ENCODE results near the gene FPGS.

The FPGS gene

GRCh38 chr9:127776924-127777289 lies 25.8 kb upstream of the FPGS start:
- no peak for TF ChIP-seq EZH2 (IDR thresholded peaks at IDR 0.05; ENCODE audit: borderline replicate concordance, low read length)
- TF ChIP-seq, protein P1, sequence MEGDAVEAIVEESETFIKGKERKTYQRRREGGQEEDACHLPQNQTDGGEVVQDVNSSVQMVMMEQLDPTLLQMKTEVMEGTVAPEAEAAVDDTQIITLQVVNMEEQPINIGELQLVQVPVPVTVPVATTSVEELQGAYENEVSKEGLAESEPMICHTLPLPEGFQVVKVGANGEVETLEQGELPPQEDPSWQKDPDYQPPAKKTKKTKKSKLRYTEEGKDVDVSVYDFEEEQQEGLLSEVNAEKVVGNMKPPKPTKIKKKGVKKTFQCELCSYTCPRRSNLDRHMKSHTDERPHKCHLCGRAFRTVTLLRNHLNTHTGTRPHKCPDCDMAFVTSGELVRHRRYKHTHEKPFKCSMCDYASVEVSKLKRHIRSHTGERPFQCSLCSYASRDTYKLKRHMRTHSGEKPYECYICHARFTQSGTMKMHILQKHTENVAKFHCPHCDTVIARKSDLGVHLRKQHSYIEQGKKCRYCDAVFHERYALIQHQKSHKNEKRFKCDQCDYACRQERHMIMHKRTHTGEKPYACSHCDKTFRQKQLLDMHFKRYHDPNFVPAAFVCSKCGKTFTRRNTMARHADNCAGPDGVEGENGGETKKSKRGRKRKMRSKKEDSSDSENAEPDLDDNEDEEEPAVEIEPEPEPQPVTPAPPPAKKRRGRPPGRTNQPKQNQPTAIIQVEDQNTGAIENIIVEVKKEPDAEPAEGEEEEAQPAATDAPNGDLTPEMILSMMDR (IDR thresholded peaks at IDR 0.05; ENCODE audit: low read length), result no peak
- Histone ChIP-seq H3K79me2 (ENCODE audit: insufficient read depth, low read length) (no peaks in the 10 kb centered on the region; the same call in 1 of the 2 replicates), H3K27ac (ENCODE audit: low read depth, low read length, poor library complexity, severe bottlenecking) (peak overlapping the region; percentile 95), H3K9ac (ENCODE audit: low read length) (peak overlapping the region; percentile 82), H3K9me3 (ENCODE audit: low read length) (no peaks in the 10 kb centered on the region), H4K20me1 (ENCODE audit: insufficient read depth, low read length) (no peaks in the 10 kb centered on the region), H3K27me3 (ENCODE audit: insufficient read depth, low read length) (no peaks in the 10 kb centered on the region), H3K4me3 (ENCODE audit: low read depth, low read length, poor library complexity, severe bottlenecking) (peak overlapping the region; percentile 71), H3F3A (ENCODE audit: insufficient read depth, low read length) (no peaks in the 10 kb centered on the region), H3K9me2 (ENCODE audit: low read depth, low read length) (no peaks in the 10 kb centered on the region), H2AFZ (ENCODE audit: low read length) (no peak overlapping the region), H3K4me1 (ENCODE audit: insufficient read depth, low read length, severe bottlenecking) (peaks cover 70% of the 10 kb centered on the region), H3K36me3 (ENCODE audit: insufficient read depth, low read length) (0 out of 2 replicates have a peak, but pooled peaks cover 3% of the 10 kb centered on the region), H3K4me2 (ENCODE audit: low read length) (peak overlapping the region; percentile 71)

DNA sequence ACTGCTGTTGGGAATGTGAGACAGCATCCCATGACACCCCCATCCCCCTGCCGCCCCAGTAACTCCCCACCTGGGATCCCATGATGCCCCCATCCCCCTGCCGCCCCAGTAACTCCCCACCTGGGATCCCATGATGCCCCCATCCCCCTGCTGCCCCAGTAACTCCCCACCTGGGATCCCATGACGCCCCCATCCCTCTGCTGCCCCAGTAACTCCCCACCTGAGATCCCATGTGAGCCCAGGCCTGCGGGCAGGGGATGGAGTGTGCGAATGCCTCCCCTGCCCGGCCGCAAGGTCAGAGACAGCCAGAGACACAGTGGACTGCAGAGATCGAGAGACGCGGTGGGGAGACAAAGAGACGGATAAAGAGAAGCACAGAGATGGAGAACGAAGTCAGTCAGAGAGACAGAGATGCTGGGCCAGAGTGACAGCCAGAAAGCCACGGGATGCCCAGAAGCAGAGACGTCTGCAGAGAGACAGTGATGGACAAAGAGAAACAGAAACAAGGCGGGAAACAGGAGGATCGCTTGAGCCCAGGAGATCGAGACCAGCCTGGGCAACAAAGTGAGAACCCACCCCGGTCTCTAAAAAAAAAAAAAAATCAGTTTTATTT lies 25.2 kb upstream of the FPGS start:
- Histone ChIP-seq H3K4me3 (ENCODE audit: low read depth, low read length, poor library complexity, severe bottlenecking) (peak overlapping the region; percentile 71), H3K27ac (ENCODE audit: low read depth, low read length, poor library complexity, severe bottlenecking) (peak overlapping the region; percentile 95), H3K9me2 (ENCODE audit: low read depth, low read length) (no peaks in the 10 kb centered on the region), H3K4me1 (ENCODE audit: insufficient read depth, low read length, severe bottlenecking) (peaks cover 67% of the 10 kb centered on the region), H3K36me3 (ENCODE audit: insufficient read depth, low read length) (0 out of 2 replicates have a peak, but pooled peaks cover 4% of the 10 kb centered on the region), H3K9ac (ENCODE audit: low read length) (peak overlapping the region; percentile 82), H4K20me1 (ENCODE audit: insufficient read depth, low read length) (no peaks in the 10 kb centered on the region), H3K79me2 (ENCODE audit: insufficient read depth, low read length) (no peaks in the 10 kb centered on the region; the same call in 1 of the 2 replicates), H3K9me3 (ENCODE audit: low read length) (no peaks in the 10 kb centered on the region), H2AFZ (ENCODE audit: low read length) (no peak overlapping the region), H3F3A (ENCODE audit: insufficient read depth, low read length) (0 out of 2 replicates have a peak, but pooled peaks cover 1% of the 10 kb centered on the region), H3K4me2 (ENCODE audit: low read length) (peak overlapping the region; percentile 71), H3K27me3 (ENCODE audit: insufficient read depth, low read length) (no peaks in the 10 kb centered on the region)
- no peak for TF ChIP-seq EZH2 (IDR thresholded peaks at IDR 0.05; ENCODE audit: borderline replicate concordance, low read length)
- TF ChIP-seq, protein P1 (IDR thresholded peaks at IDR 0.05; ENCODE audit: low read length), result no peak

DNA sequence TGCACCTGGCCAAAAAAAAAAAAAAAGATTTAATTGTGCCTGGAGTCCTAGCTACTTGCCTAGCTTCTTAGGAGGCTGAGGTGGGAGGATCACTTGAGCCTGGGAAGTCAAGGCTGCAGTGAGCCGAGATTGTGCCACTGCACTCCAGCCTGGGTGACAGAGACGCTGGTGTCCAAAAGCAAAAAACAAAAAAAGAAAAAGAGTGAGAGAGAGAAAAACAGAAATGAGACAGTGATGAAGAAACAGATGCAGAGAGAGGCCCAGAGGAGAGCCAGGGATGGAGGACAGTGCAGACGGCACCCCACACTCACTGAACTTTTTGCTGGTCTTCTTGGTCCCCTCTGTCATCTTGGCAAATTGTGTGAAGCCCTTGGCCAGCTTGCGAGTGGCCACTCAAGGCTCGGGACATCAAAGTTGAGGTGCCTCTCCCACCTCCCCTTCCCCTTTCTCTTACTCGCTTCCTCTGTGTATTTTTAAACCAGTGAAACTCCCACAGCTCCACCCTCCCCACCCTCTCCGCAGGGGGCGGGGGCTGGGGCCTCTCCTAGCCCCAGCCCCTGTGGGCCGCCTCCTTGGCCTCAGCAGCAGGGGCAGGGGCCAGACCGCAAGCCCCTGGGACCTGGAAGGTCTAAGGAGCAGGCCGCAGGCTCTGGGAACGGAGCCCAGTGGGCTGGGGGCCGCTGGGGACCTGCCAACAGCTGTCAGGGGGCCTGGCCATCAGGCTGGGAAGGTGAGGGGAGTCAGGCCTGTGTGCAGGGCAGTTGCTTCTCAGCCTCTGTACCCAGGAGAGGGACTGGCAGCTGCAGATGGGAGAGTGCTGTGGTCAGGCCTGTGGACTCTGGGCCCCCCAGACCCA lies 24.2 kb upstream of the FPGS start, which contains the start of gene SH2D3C:
Gene SH2D3C (minus strand): TSS at position 387 of the 856 bp plus-strand sequence. CDS start 39 bp downstream, at position 348.
- peak within 1 kb of the TSS; percentile 82 for H3K9ac ChIP-seq (ENCODE audit: low read length)
- H3K79me2 ChIP-seq (ENCODE audit: insufficient read depth, low read length), result no peaks in the 10 kb centered on the region; the same call in 1 of the 2 replicates
- H3K4me2 ChIP-seq (ENCODE audit: low read length), result peak within 1 kb of the TSS; percentile 71
- no peaks in the 10 kb centered on the region for H4K20me1 ChIP-seq (ENCODE audit: insufficient read depth, low read length)
- peak within 1 kb of the TSS; percentile 71 for H3K4me3 ChIP-seq (ENCODE audit: low read depth, low read length, poor library complexity, severe bottlenecking)
- H3K9me2 ChIP-seq (ENCODE audit: low read depth, low read length), result no peaks in the 10 kb centered on the region
- H3K27me3 ChIP-seq (ENCODE audit: insufficient read depth, low read length), result no peaks in the 10 kb centered on the region
- 0 out of 2 replicates have a peak, but pooled peaks cover 4% of the 10 kb centered on the region for H3F3A ChIP-seq (ENCODE audit: insufficient read depth, low read length)
- H3K4me1 ChIP-seq (ENCODE audit: insufficient read depth, low read length, severe bottlenecking), result peaks cover 69% of the 10 kb centered on the region
- TF ChIP-seq, protein P1 (IDR thresholded peaks at IDR 0.05; ENCODE audit: low read length), result no peak
- TF ChIP-seq EZH2 (IDR thresholded peaks at IDR 0.05; ENCODE audit: borderline replicate concordance, low read length), result no peak
- no peak within 1 kb of the TSS for H2AFZ ChIP-seq (ENCODE audit: low read length)
- H3K27ac ChIP-seq (ENCODE audit: low read depth, low read length, poor library complexity, severe bottlenecking), result peak within 1 kb of the TSS; percentile 95
- no peaks in the 10 kb centered on the region for H3K9me3 ChIP-seq (ENCODE audit: low read length)
- H3K36me3 ChIP-seq (ENCODE audit: insufficient read depth, low read length), result 0 out of 2 replicates have a peak, but pooled peaks cover 4% of the 10 kb centered on the region
